ENCODE results near the gene LRRC38. TPM values are rescaled to one million over a fixed set of nuclear protein-coding genes. Genes with fewer than 3 reads are reported as not detected.

LRRC38 gene
- total RNA-seq, 4 donors from 2014 or later: 1.2 to 3.0 (median 2.3) TPM

DNA sequence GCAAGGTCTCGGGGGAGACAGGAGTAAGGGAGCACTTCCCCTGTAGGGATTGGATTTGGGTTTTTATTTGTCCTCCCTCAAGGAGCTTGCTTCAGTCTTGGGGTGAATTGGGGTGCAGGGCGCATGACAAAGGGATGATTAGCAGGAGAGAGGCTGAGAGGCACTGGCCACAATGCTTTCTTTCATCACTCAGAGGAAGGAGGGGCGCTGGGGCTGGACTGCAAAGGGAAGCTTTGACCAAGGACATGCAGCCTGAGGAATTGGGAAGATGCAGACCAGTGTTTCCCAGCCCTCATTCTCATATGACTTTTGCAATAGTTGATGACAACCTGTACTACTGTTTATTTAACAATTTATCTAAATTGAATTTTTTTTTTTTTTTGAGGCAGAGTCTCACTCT, 35.7 kb upstream of the LRRC38 start:
- WGBS, 2 donors: 77 to 78% methylated on average over 3 of the region's 3 CpGs

DNA sequence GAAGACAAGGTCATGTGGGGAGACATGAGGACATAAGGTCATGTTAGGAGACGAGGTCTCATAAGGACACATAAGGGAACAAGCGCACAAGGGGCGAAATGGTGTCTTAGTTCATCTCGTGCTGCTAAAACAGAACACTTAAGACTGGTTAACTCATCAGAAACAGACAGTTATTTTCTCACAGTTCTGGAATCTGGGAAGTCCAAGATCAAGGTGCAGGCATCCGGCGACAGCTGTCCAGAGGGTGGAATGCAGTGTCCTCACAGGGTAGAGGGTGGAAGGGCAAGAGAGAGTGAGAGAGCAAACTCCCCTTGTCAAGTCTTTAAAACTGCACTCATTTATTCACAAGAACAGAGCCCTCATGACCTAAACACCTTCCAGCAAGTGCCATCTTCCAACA, 35.2 kb upstream of the LRRC38 start:
- H3K4me3 ChIP-seq (ENCODE audit: low read depth, poor library complexity, severe bottlenecking): no peak overlapping the region
- peak in 1 of 2 donors; percentile 37 for DNase-seq (ENCODE audit: low spot score in 2 of 2)
- intact Hi-C loops (cut with DNase I; ENCODE audit: low total_unique reads): no loop called here
- TF ChIP-seq CTCF (IDR thresholded peaks at IDR 0.05) (no peak), POLR2A (IDR thresholded peaks at IDR 0.05) (no peak)
- WGBS, 2 donors: 90 to 91% methylated on average over 6 of the region's 6 CpGs

More for the DNA sequence above, 35.7 kb upstream of the LRRC38 start:
- no peak overlapping the region for H3K4me3 ChIP-seq (ENCODE audit: low read depth, poor library complexity, severe bottlenecking)
- intact Hi-C loops (cut with DNase I; ENCODE audit: low total_unique reads): no loop called here
- peak; percentile 28 to 74 for DNase-seq (ENCODE audit: low spot score in 2 of 2)
- TF ChIP-seq CTCF (IDR thresholded peaks at IDR 0.05): no peak
- TF ChIP-seq POLR2A (IDR thresholded peaks at IDR 0.05): no peak

DNA sequence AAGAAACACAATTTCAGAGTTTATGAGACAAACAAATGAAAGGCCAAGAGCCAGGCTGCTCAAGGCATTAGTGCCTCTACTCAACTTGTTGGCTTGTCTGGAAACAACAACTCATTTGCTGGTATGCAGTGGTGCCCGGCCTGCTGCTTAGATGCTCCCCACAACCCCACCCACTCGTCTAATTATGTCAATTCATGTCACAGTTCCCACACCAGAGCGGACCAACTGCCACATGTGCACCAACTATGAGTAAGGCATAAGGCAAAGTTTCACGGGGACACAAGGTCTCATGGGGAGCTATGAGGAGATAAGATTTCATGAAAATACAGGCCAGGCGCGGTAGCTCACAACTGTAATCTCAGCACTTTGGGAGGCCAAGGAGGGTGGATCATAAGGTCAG, 34.5 kb upstream of the LRRC38 start:
- intact Hi-C loops (cut with DNase I; ENCODE audit: low total_unique reads): no loop called here
- TF ChIP-seq CTCF (IDR thresholded peaks at IDR 0.05) (no peak), POLR2A (IDR thresholded peaks at IDR 0.05) (no peak)
- WGBS, 2 donors: 89 to 92% methylated on average over 6 of the region's 6 CpGs
- peak in 1 of 2 donors; percentile 23 for DNase-seq (ENCODE audit: low spot score in 2 of 2)
- no peak overlapping the region for H3K4me3 ChIP-seq (ENCODE audit: low read depth, poor library complexity, severe bottlenecking)

DNA sequence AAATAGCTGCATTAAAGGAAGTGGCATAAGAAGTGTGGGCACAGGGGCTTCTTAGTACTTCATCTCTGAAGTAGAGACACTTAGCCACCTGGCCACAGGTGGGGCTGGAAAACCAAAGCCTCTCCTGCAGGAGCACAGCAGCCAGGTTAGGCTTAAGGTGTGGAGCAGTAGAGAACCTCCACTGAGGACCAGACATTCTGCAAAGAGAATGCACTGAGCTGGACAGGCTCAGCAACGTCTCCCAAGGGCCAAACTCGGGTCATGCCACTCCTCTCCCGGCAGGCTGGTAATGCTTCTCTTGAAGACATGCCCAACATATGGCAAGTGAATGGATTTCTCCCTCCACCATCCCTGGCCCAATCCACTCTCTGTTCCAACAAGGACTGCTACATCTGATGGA, 33.0 kb upstream of the LRRC38 start:
- intact Hi-C loops (cut with DNase I; ENCODE audit: low total_unique reads): no loop called here
- WGBS, 2 donors: 54 to 68% methylated on average over 3 of the region's 3 CpGs
- DNase-seq (ENCODE audit: low spot score in 2 of 2): peak in 1 of 2 donors; percentile 64
- no peak overlapping the region for H3K4me3 ChIP-seq (ENCODE audit: low read depth, poor library complexity, severe bottlenecking)
- no peak for TF ChIP-seq POLR2A (IDR thresholded peaks at IDR 0.05)

- 67 to 78% methylated on average over 5 of the region's 5 CpGs for WGBS, 2 donors
- intact Hi-C loops (cut with DNase I; ENCODE audit: low total_unique reads): no loop called here
- no peak overlapping the region for H3K4me3 ChIP-seq (ENCODE audit: low read depth, poor library complexity, severe bottlenecking)
- no peak for DNase-seq (ENCODE audit: low spot score in 2 of 2)
- TF ChIP-seq POLR2A (IDR thresholded peaks at IDR 0.05): no peak
- TF ChIP-seq CTCF (IDR thresholded peaks at IDR 0.05): no peak
Measured at GRCh38 chr1:13544221-13544556, 30.4 kb upstream of the LRRC38 start.

- TF ChIP-seq POLR2A (IDR thresholded peaks at IDR 0.05): no peak
- TF ChIP-seq CTCF (IDR thresholded peaks at IDR 0.05): peak in 1 of 3 donors; percentile 34
- H3K4me3 ChIP-seq (ENCODE audit: low read depth, poor library complexity, severe bottlenecking): no peak overlapping the region
- DNase-seq (ENCODE audit: low spot score in 2 of 2): peak; percentile 36 to 90
- WGBS, 2 donors: 36 to 46% methylated on average over 20 of the region's 20 CpGs
- intact Hi-C loops (cut with DNase I; ENCODE audit: low total_unique reads): no loop called here
Measured at GRCh38 chr1:13543451-13544220, 29.8 kb upstream of the LRRC38 start.

Measured in lower leg skin (tissue), 4 donors.